GM19328 (cell line): ENCODE measurements around the gene AMDHD2.
"Not testable (repeated sequence)": the region's sequence is repeated elsewhere in the genome, so short reads cannot be mapped to it uniquely, and the experiment has no call there.

ENCODE experiments used
- ATAC-seq: cut with Tn5 transposase; IDR thresholded peaks from one replicate; pipeline ENCODE4 v1.9.1; 2021; ENCODE audit warnings: mild to moderate bottlenecking, moderate library complexity; ENCODE audit not compliant: unreplicated experiment

AMDHD2 gene

GRCh38 chr16:2520097-2520783 lies at the start of gene AMDHD2:
TSS of gene AMDHD2 (plus strand) at chr16:2520371. CDS start at chr16:2520459, 88 bp downstream.
- peak; percentile 48 for ATAC-seq

- no peak for ATAC-seq
Measured at GRCh38 chr16:2470603-2471015, 49.6 kb upstream of the AMDHD2 start.

- ATAC-seq: no peak
Measured at GRCh38 chr16:2471016-2471652, 49.0 kb upstream of the AMDHD2 start, which contains the start of gene NTN3. TSS of gene NTN3 (plus strand) at chr16:2471297. CDS start at chr16:2471702, 405 bp downstream.

GRCh38 chr16:2471653-2472487 lies 48.3 kb upstream of the AMDHD2 start:
- no peak for ATAC-seq

- no peak for ATAC-seq
Measured at GRCh38 chr16:2472488-2472864, 47.7 kb upstream of the AMDHD2 start.

- ATAC-seq: no peak
Measured at GRCh38 chr16:2472885-2473445, 47.2 kb upstream of the AMDHD2 start.

- ATAC-seq: no peak
Measured at GRCh38 chr16:2473446-2473926, 46.7 kb upstream of the AMDHD2 start.

- peak; percentile 13 for ATAC-seq
Measured at GRCh38 chr16:2473999-2474876, 45.9 kb upstream of the AMDHD2 start.

GRCh38 chr16:2474877-2475412 lies 45.2 kb upstream of the AMDHD2 start, which contains the start of gene TBC1D24:
TSS of gene TBC1D24 (plus strand) at chr16:2475127. CDS start at chr16:2496149, 21,022 bp downstream.
- ATAC-seq: peak; percentile 64

GRCh38 chr16:2475413-2476344 lies 44.5 kb upstream of the AMDHD2 start:
- no peak for ATAC-seq

GRCh38 chr16:2476345-2476720 lies 43.8 kb upstream of the AMDHD2 start:
- ATAC-seq: no peak

- ATAC-seq: no peak
Measured at GRCh38 chr16:2476741-2477140, 43.4 kb upstream of the AMDHD2 start.

GRCh38 chr16:2477327-2477726 lies 42.8 kb upstream of the AMDHD2 start:
- ATAC-seq: no peak

GRCh38 chr16:2478279-2478678 lies 41.9 kb upstream of the AMDHD2 start:
- ATAC-seq: no peak

GRCh38 chr16:2479996-2480395 lies 40.2 kb upstream of the AMDHD2 start:
- not testable (repeated sequence) for ATAC-seq

- ATAC-seq: no peak
Measured at GRCh38 chr16:2480948-2481347, 39.2 kb upstream of the AMDHD2 start.

GRCh38 chr16:2481676-2482075 lies 38.5 kb upstream of the AMDHD2 start:
- ATAC-seq: no peak

- no peak for ATAC-seq
Measured at GRCh38 chr16:2482249-2482648, 37.9 kb upstream of the AMDHD2 start.
